Transverse colon (tissue), 4 donors: ENCODE data around the gene KCNK18. TPM values are rescaled to one million over a fixed set of nuclear protein-coding genes. Genes with fewer than 3 reads are reported as not detected.

Experiments used
- DNase-seq: peaks from one replicate; pipeline ENCODE4 v3.0.0-alpha.2; 2019
- H3K27ac ChIP-seq, 4 donors: fragments of 200-600 bp; sonication (generic); 2 replicates each; pipeline ENCODE4 v1.5.1; 2016 to 2018; ENCODE audit warnings: inconsistent platforms in 4 of 4
- H3K27me3 ChIP-seq: fragments of 200-600 bp; sonication (generic); 2 replicates; pipeline ENCODE4 v1.5.1; 2017; ENCODE audit warnings: inconsistent platforms
- H3K36me3 ChIP-seq, 4 donors: fragments of 200-600 bp; sonication (generic); 2 replicates each; pipeline ENCODE4 v1.5.1; 2017 to 2019; ENCODE audit warnings: inconsistent platforms in 4 of 4
- H3K4me1 ChIP-seq, 4 donors: fragments of 200-600 bp; sonication (generic); 2 replicates each; pipeline ENCODE4 v1.5.1; 2017 to 2020; ENCODE audit warnings: inconsistent platforms in 4 of 4
- H3K4me3 ChIP-seq, 4 donors: fragments of 200-600 bp; sonication (generic); 1 replicate in 1 of 4; 2 replicates in 3 of 4; pipeline versions ENCODE4 v1.5.1 to v1.6.1; 2017 to 2019; ENCODE audit warnings: inconsistent platforms in 4 of 4
- H3K9me3 ChIP-seq, 2 donors: fragments of 200-600 bp; sonication (generic); 2 replicates each; pipeline ENCODE4 v1.5.1; 2017 to 2019; ENCODE audit warnings: inconsistent platforms in 2 of 2
- CTCF ChIP-seq, 5 experiments: fragments of 200-600 bp in 3 of 5; fragments of 450-650 bp in 2 of 5; sonication (generic) in 3 of 5; IDR thresholded peaks; 1 replicate in 2 of 5; 2 replicates in 3 of 5; pipeline ENCODE4 v1.5.1; 2016 to 2017; ENCODE audit warnings: antibody characterized with exemption in 5 of 5, inconsistent platforms in 3 of 5, mild to moderate bottlenecking in 2 of 5, moderate library complexity in 1 of 5
- EP300 ChIP-seq: sonication (generic); formaldehyde crosslinking; IDR thresholded peaks from one replicate; pipeline ENCODE4 v1.6.1; 2017; ENCODE audit warnings: antibody characterized with exemption, low read depth
- POLR2A ChIP-seq: fragments of 450-650 bp; IDR thresholded peaks from one replicate; pipeline ENCODE4 v1.6.1; 2016; ENCODE audit warnings: antibody characterized with exemption, mild to moderate bottlenecking, moderate library complexity
- POLR2AphosphoS5 ChIP-seq, 3 donors: sonication (generic); formaldehyde crosslinking; IDR thresholded peaks; one replicate each; pipeline ENCODE4 v1.6.1; 2016; ENCODE audit warnings: antibody characterized with exemption in 3 of 3
- WGBS, 2 donors: methylation state at CpG; one replicate each; pipeline ENCODE4 v1.1.5; 2018; ENCODE audit warnings: low coverage in 1 of 2; 5-methylcytosine and 5-hydroxymethylcytosine counted together
- in situ Hi-C, 4 donors: fragments of 200-750 bp; cut with MboI; loops; one replicate each; pipeline versions ENCODE4 v1.15.0 to v1.15.1; 2017; ENCODE audit warnings: low sequenced_read_pairs in 3 of 4, low pct_ligation_motif_present in 1 of 4, low pct_unique_long_range_greater_than_20kb in 1 of 4
- intact Hi-C: fragments of 100-400 bp; cut with DNase I; formaldehyde crosslinking; loops from one replicate; pipeline ENCODE4 v1.15.1; 2023; ENCODE audit warnings: low total_unique reads
- total RNA-seq, 4 donors: library from RNA; depleted of rRNA; stranded (reverse); fragments of >200 nt; gene quantifications; one replicate each; pipeline ENCODE4 v1.1.0, GENCODE V29; 2016

Gene KCNK18
- total RNA-seq, 4 donors from 2014 or later, result not detected

GRCh38 chr10:117212176-117212575, 14.9 kb downstream of the KCNK18 start:
- intact Hi-C loops (no loop called here), in situ Hi-C loops (loop anchor here in 3 of 4 donors (10.0 to 25.0 kb wide), 4 partner anchors 225 to 1033 kb away; no protein-coding TSS in a partner anchor)
- Histone ChIP-seq H3K27ac (no peak overlapping the region), H3K4me1 (peaks cover 0 to 10% (median 9%) of the 10 kb centered on the region in 4 donors), H3K27me3 (peaks cover 67% of the 10 kb centered on the region), H3K9me3 (no peaks in the 10 kb centered on the region), H3K36me3 (no peaks in the 10 kb centered on the region), H3K4me3 (no peak overlapping the region)
- no peak for DNase-seq
- TF ChIP-seq CTCF (IDR thresholded peaks at IDR 0.05), result no peak
- TF ChIP-seq EP300, result no peak
- no peak for TF ChIP-seq POLR2A
- no peak for TF ChIP-seq POLR2AphosphoS5 (IDR thresholded peaks at IDR 0.05)
- 83 to 86% methylated on average over 1 of the region's 1 CpG for WGBS, 2 donors

GRCh38 chr10:117214401-117214800, 17.1 kb downstream of the KCNK18 start:
- Histone ChIP-seq H3K4me1 (peaks cover 0 to 13% (median 12%) of the 10 kb centered on the region in 4 donors), H3K27ac (no peak overlapping the region), H3K36me3 (no peaks in the 10 kb centered on the region), H3K27me3 (peaks cover 76% of the 10 kb centered on the region), H3K4me3 (no peak overlapping the region), H3K9me3 (no peaks in the 10 kb centered on the region)
- 43% methylated on average over 1 of the region's 1 CpG; no CpG with 5 or more reads in 1 of the 2 donors for WGBS, 2 donors
- TF ChIP-seq POLR2AphosphoS5 (IDR thresholded peaks at IDR 0.05), result no peak
- TF ChIP-seq EP300, result no peak
- TF ChIP-seq CTCF (IDR thresholded peaks at IDR 0.05), result no peak
- intact Hi-C loops (no loop called here), in situ Hi-C loops (loop anchor here in 3 of 4 donors (10.0 to 25.0 kb wide), 4 partner anchors 223 to 1030 kb away; no protein-coding TSS in a partner anchor)
- no peak for DNase-seq

GRCh38 chr10:117215079-117215478, 17.8 kb downstream of the KCNK18 start:
- H3K27ac ChIP-seq, result no peak overlapping the region
- H3K27me3 ChIP-seq, result peaks cover 70% of the 10 kb centered on the region
- H3K9me3 ChIP-seq, result no peaks in the 10 kb centered on the region
- no peak overlapping the region for H3K4me3 ChIP-seq
- in situ Hi-C loops (loop anchor here in 3 of 4 donors (10.0 to 25.0 kb wide), 4 partner anchors 222 to 1030 kb away; no protein-coding TSS in a partner anchor), intact Hi-C loops (loop anchor here (5.0 kb wide), 1 partner anchor 1027 kb away; no protein-coding TSS in a partner anchor)
- peaks cover 0 to 13% (median 12%) of the 10 kb centered on the region in 4 donors for H3K4me1 ChIP-seq
- no peaks in the 10 kb centered on the region for H3K36me3 ChIP-seq
- TF ChIP-seq POLR2A (no peak), CTCF (IDR thresholded peaks at IDR 0.05) (no peak), EP300 (no peak), POLR2AphosphoS5 (IDR thresholded peaks at IDR 0.05) (no peak)
- 78% methylated on average over 2 of the region's 2 CpGs; no CpG with 5 or more reads in 1 of the 2 donors for WGBS, 2 donors
- DNase-seq, result no peak

DNA sequence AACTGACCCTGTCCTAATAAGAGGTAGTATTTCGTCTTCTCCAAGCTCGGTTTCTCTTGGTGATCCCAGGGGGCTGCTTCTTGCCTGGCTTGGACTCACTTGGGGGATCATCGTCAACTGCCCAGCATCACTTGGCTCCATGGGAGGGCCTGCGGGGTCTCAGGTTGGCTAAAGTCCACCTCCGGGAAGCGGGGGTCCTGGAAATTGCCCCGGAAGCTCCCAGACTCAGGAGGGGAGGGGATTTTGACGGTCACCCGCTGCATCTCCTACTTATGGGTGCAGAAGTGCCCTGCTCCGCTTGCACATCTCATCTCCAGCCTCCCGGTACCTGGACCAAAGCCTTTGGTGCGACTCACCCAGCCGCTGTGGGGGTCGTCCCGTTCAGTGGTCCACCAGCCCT, 18.7 kb downstream of the KCNK18 start:
- Histone ChIP-seq H3K27me3 (peaks cover 72% of the 10 kb centered on the region), H3K4me1 (peaks cover 0 to 13% (median 12%) of the 10 kb centered on the region in 4 donors), H3K36me3 (no peaks in the 10 kb centered on the region), H3K4me3 (no peak overlapping the region), H3K27ac (no peak overlapping the region), H3K9me3 (no peaks in the 10 kb centered on the region)
- in situ Hi-C loops (loop anchor here in 3 of 4 donors (10.0 to 25.0 kb wide), 4 partner anchors 221 to 1029 kb away; no protein-coding TSS in a partner anchor), intact Hi-C loops (loop anchor here (5.0 kb wide), 1 partner anchor 1026 kb away; no protein-coding TSS in a partner anchor)
- DNase-seq, result no peak
- WGBS, 2 donors, result 72% methylated on average over 15 of the region's 15 CpGs; no CpG with 5 or more reads in 1 of the 2 donors
- TF ChIP-seq POLR2AphosphoS5 (IDR thresholded peaks at IDR 0.05) (no peak), CTCF (IDR thresholded peaks at IDR 0.05) (no peak), EP300 (no peak)
